ENCODE data around the gene SLC26A5. TPM values are rescaled to one million over a fixed set of nuclear protein-coding genes. Genes with fewer than 3 reads are reported as not detected.

The SLC26A5 gene
- total and polyA plus RNA-seq, 2 of the 8 experiments (the other 6 are each of a cell fraction or from before 2014, with no cell fraction given), result 0.09 to 0.24 TPM

GRCh38 chr7:103348452-103348851, 97.6 kb downstream of the SLC26A5 start:
- Histone ChIP-seq H2AK5ac (ENCODE audit: low read depth, low read length) (no peak overlapping the region), H3K9me3 (ENCODE audit: insufficient read depth in 2 of 2, low read depth in 1 of 2, low read length in 1 of 2) (no peaks in the 10 kb centered on the region), H4K91ac (replicated peaks; ENCODE audit: insufficient read length, low read length) (no peak overlapping the region), H4K5ac (ENCODE audit: insufficient read length, low read depth, low read length) (no peak overlapping the region), H3K27ac (ENCODE audit: low read depth, low read length) (no peak overlapping the region), H3K18ac (ENCODE audit: extremely low read depth, low read length) (no peak overlapping the region), H3K23me2 (ENCODE audit: low read depth, low read length) (peaks cover 8% of the 10 kb centered on the region), H3K9ac (replicated peaks in 1 of 4; ENCODE audit: extremely low read depth in 1 of 4, low read depth in 3 of 4, low read length in 3 of 4) (no peak overlapping the region), H2BK12ac (ENCODE audit: low read depth, low read length) (no peak overlapping the region), H2BK20ac (ENCODE audit: low read length) (no peak overlapping the region), H3K4me1 (replicated peaks in 1 of 4; ENCODE audit: control insufficient read depth in 3 of 4, insufficient read depth in 4 of 4, low read length in 3 of 4) (peaks cover 0 to 4% (median 1%) of the 10 kb centered on the region in 4 experiments; a peak in 2 of 7 replicates), H4K8ac (ENCODE audit: extremely low read depth, insufficient read depth, low read length) (no peak overlapping the region), H3K56ac (replicated peaks; ENCODE audit: insufficient read length, low read depth, low read length) (no peak overlapping the region), H3K23ac (ENCODE audit: insufficient read length) (no peak overlapping the region), H3K36me3 (ENCODE audit: control insufficient read depth in 2 of 4, insufficient read depth in 4 of 4, low read length in 3 of 4) (peaks cover 0 to 8% (median 3%) of the 10 kb centered on the region in 4 experiments; a peak in 4 of 8 replicates), H3K79me2 (ENCODE audit: control insufficient read depth in 1 of 2, insufficient read depth in 2 of 2, low read length in 2 of 2) (peaks cover 28 to 71% of the 10 kb centered on the region in 2 experiments), H2BK120ac (replicated peaks; ENCODE audit: low read depth, low read length) (no peak overlapping the region), H3K14ac (ENCODE audit: insufficient read length) (no peak overlapping the region), H4K20me1 (replicated peaks in 1 of 2; ENCODE audit: control insufficient read depth in 1 of 2, insufficient read depth in 2 of 2, low read length in 2 of 2) (peaks cover 3 to 5% of the 10 kb centered on the region in 2 experiments), H3K4me3 (ENCODE audit: extremely low read depth in 1 of 4, insufficient read depth in 2 of 4, low read depth in 3 of 4, low read length in 4 of 4) (peak overlapping the region; percentile 84 to 99 (median 96); a peak in 7 of 8 replicates), H3K79me1 (ENCODE audit: low read depth, low read length) (peaks cover 8% of the 10 kb centered on the region; the same call in 1 of the 2 replicates), H2AFZ (ENCODE audit: low read length) (no peak overlapping the region), H2BK15ac (ENCODE audit: low read length) (no peak overlapping the region), H3K4ac (replicated peaks; ENCODE audit: insufficient read length, low read depth, low read length) (no peak overlapping the region), H2BK5ac (ENCODE audit: low read depth, low read length) (no peak overlapping the region), H3K27me3 (replicated peaks in 1 of 4; ENCODE audit: control insufficient read depth in 3 of 4, extremely low read depth in 1 of 4, insufficient read depth in 3 of 4, low read length in 3 of 4) (no peaks in the 10 kb centered on the region), H3K4me2 (ENCODE audit: insufficient read depth in 1 of 2, low read depth in 2 of 2, low read length in 2 of 2) (peak overlapping the region; percentile 52 to 71)
- FAIRE-seq, result no peak
- no peak for DNase-seq (ENCODE audit: low read depth in 1 of 2, low spot score in 2 of 2)
- ChIA-PET POLR2A (ENCODE audit: partially characterized antibody) (interaction anchor here (1.1 to 1.4 kb wide), 5 partner anchors 10 to 47 kb away, joined by 3 to 5 read pairs (median 3); no protein-coding TSS in a partner anchor), CTCF (ENCODE audit: partially characterized antibody) (interaction anchor here (1.4 to 1.8 kb wide), 2 partner anchors 17 to 57 kb away, joined by 3 to 8 read pairs; no protein-coding TSS in a partner anchor)
- 51% methylated on average over 13 of the region's 13 CpGs; no CpG with 5 or more reads in 1 of the 2 experiments for WGBS, 2 experiments (ENCODE audit: extremely low coverage in 1 of 2, insufficient coverage in 1 of 2, insufficient read length in 1 of 2, insufficient replicate concordance in 2 of 2, low coverage in 1 of 2, low lambda C conversion rate in 2 of 2, missing lambda C conversion rate in 1 of 2)
- no peak for TF ChIP-seq YY1 (IDR thresholded peaks at IDR 0.05; ENCODE audit: low read depth, low read length)
- no peak for TF ChIP-seq TBP (IDR thresholded peaks at IDR 0.05; ENCODE audit: low read depth, low read length)
- TF ChIP-seq SRF (IDR thresholded peaks at IDR 0.05; ENCODE audit: low read depth, low read length), result no peak
- TF ChIP-seq PHF8 (conservative IDR thresholded peaks at IDR 0.05; ENCODE audit: low read depth, low read length), result no peak
- no peak for TF ChIP-seq TEAD4 (IDR thresholded peaks at IDR 0.05; ENCODE audit: low read depth, low read length)
- TF ChIP-seq MAFK (IDR thresholded peaks at IDR 0.05; ENCODE audit: low read depth, low read length), result no peak
- no peak for TF ChIP-seq RFX5 (IDR thresholded peaks at IDR 0.05; ENCODE audit: borderline replicate concordance, low read depth, low read length)
- TF ChIP-seq E2F6 (IDR thresholded peaks at IDR 0.05), result no peak
- no peak for TF ChIP-seq SP2 (IDR thresholded peaks at IDR 0.05; ENCODE audit: low read length)
- no peak for TF ChIP-seq NANOG (IDR thresholded peaks at IDR 0.05; ENCODE audit: insufficient read depth, low read depth, low read length, poor library complexity, severe bottlenecking)
- no peak for TF ChIP-seq SAP30 (IDR thresholded peaks at IDR 0.05; ENCODE audit: insufficient read depth, insufficient replicate concordance, low read length)
- TF ChIP-seq TCF12 (IDR thresholded peaks at IDR 0.05; ENCODE audit: low read depth, low read length), result no peak
- no peak for TF ChIP-seq ATF3 (IDR thresholded peaks at IDR 0.05; ENCODE audit: insufficient read depth, low read depth, low read length)
